GM12892 (cell line): Measurements from ENCODE around the gene SCYGR5.

Experiments
- POLR2A ChIP-seq: IDR thresholded peaks from 2 replicates; pipeline ENCODE4 v1.6.1; 2011; ENCODE audit warnings: low read depth, low read length, control low read depth
- TAF1 ChIP-seq: IDR thresholded peaks from 2 replicates; pipeline ENCODE4 v1.6.1; 2011; ENCODE audit warnings: low read depth, mild to moderate bottlenecking, control low read depth, low read length, borderline replicate concordance

GRCh38 chr2:227696990-227697679 lies 30.5 kb downstream of the SCYGR5 start:
- TF ChIP-seq POLR2A (no peak), TAF1 (no peak)
